Smooth muscle cell (in vitro differentiated cells): ENCODE data around the gene NSD2. TPM values are rescaled to one million over a fixed set of nuclear protein-coding genes. Genes with fewer than 3 reads are reported as not detected.
A peak's percentile ranks its signal among the peaks of the same experiment; 100 is the strongest.

Source experiments
- DNase-seq: peaks from one replicate; lab custom pipeline; 2025; ENCODE audit not compliant: unreplicated experiment; lab: John Stamatoyannopoulos, UW
- H2AFZ ChIP-seq: fragments of 200-600 bp; sonication (generic); 2 replicates; pipeline ENCODE4 v1.6.0; 2016; ENCODE audit warnings: antibody characterized with exemption, low read depth, mild to moderate bottlenecking
- H3F3A ChIP-seq: fragments of 200-600 bp; sonication (generic); 2 replicates; pipeline ENCODE4 v1.6.0; 2017; ENCODE audit warnings: antibody characterized with exemption, low read depth
- H3K27ac ChIP-seq: fragments of 200-600 bp; sonication (generic); 2 replicates; pipeline ENCODE4 v1.5.1; 2016; ENCODE audit warnings: low read depth, mild to moderate bottlenecking
- H3K27me3 ChIP-seq: fragments of 200-600 bp; sonication (generic); 2 replicates; pipeline ENCODE4 v1.6.1; 2016; ENCODE audit warnings: low read depth, mild to moderate bottlenecking
- H3K36me3 ChIP-seq: fragments of 200-600 bp; sonication (generic); 2 replicates; pipeline ENCODE4 v1.5.1; 2016; ENCODE audit warnings: low read depth
- H3K4me1 ChIP-seq: fragments of 200-600 bp; sonication (generic); 2 replicates; pipeline ENCODE4 v1.5.1; 2016; ENCODE audit warnings: low read depth
- H3K4me2 ChIP-seq: fragments of 200-600 bp; sonication (generic); 2 replicates; pipeline ENCODE4 v1.6.0; 2016; ENCODE audit warnings: mild to moderate bottlenecking
- H3K4me3 ChIP-seq: fragments of 200-600 bp; sonication (generic); 2 replicates; pipeline ENCODE4 v1.5.1; 2016; ENCODE audit warnings: mild to moderate bottlenecking
- H3K79me2 ChIP-seq: fragments of 200-600 bp; sonication (generic); 2 replicates; pipeline ENCODE4 v1.6.0; 2016; ENCODE audit warnings: low read depth, mild to moderate bottlenecking
- H3K9ac ChIP-seq: fragments of 200-600 bp; sonication (generic); 2 replicates; pipeline ENCODE4 v1.6.0; 2016; ENCODE audit warnings: low read depth
- H3K9me3 ChIP-seq: fragments of 200-600 bp; sonication (generic); replicated peaks from 2 replicates; pipeline ENCODE4 v1.5.1; 2016; ENCODE audit warnings: low read depth
- H4K20me1 ChIP-seq: fragments of 200-600 bp; sonication (generic); 2 replicates; pipeline ENCODE4 v1.6.0; 2016; ENCODE audit warnings: low read depth
- CTCF ChIP-seq: fragments of 200-600 bp; sonication (generic); IDR thresholded peaks from 2 replicates; pipeline ENCODE4 v1.5.1; 2017; ENCODE audit warnings: borderline replicate concordance, mild to moderate bottlenecking, antibody characterized with exemption; ENCODE audit not compliant: insufficient read depth, poor library complexity, severe bottlenecking
- WGBS: methylation state at CpG from one replicate; pipeline ENCODE4 v1.1.7; 2016; ENCODE audit warnings: low lambda C conversion rate; 5-methylcytosine and 5-hydroxymethylcytosine counted together
- polyA plus RNA-seq: library from polyadenylated mRNA; unstranded; fragments of >200 nt; fragmentation: Nextera tagmentation; extraction: Ambion mirVana; gene quantifications from 2 replicates; pipeline ENCODE4 v1.2.1, GENCODE V29; 2016
- total RNA-seq: library from RNA; depleted of rRNA; stranded (reverse); fragments of >200 nt; gene quantifications from 2 replicates; pipeline ENCODE4 v1.2.3, GENCODE V29; 2014

Gene NSD2
- total and polyA plus RNA-seq, 2 experiments from 2014 or later, result 13.0 to 15.0 TPM

- H3K9me3 ChIP-seq, result no peaks in the 10 kb centered on the region
- TF ChIP-seq CTCF, result no peak
- H3K27me3 ChIP-seq, result no peaks in the 10 kb centered on the region
- H3K4me1 ChIP-seq, result peaks cover 8% of the 10 kb centered on the region
- 96% methylated on average over 16 of the region's 16 CpGs for WGBS
- DNase-seq, result no peak
- H3K79me2 ChIP-seq, result peaks cover 60% of the 10 kb centered on the region
- H3K36me3 ChIP-seq, result no peaks in the 10 kb centered on the region
- H2AFZ ChIP-seq, result no peak overlapping the region
- no peak overlapping the region for H3K4me3 ChIP-seq
- H4K20me1 ChIP-seq, result peaks cover 46% of the 10 kb centered on the region
- H3K4me2 ChIP-seq, result no peak overlapping the region
- no peak overlapping the region for H3K27ac ChIP-seq
- no peaks in the 10 kb centered on the region for H3F3A ChIP-seq
- no peak overlapping the region for H3K9ac ChIP-seq
These were observed 19.4 kb upstream of the NSD2 start for GRCh38 chr4:1851575-1852410.

- Histone ChIP-seq H3K4me1 (peaks cover 8% of the 10 kb centered on the region), H3K4me3 (no peak overlapping the region), H3K27ac (no peak overlapping the region), H2AFZ (no peak overlapping the region), H3K9ac (no peak overlapping the region), H3K27me3 (no peaks in the 10 kb centered on the region), H3F3A (no peaks in the 10 kb centered on the region), H3K9me3 (no peaks in the 10 kb centered on the region), H3K4me2 (no peak overlapping the region), H3K36me3 (no peaks in the 10 kb centered on the region), H3K79me2 (peaks cover 59% of the 10 kb centered on the region), H4K20me1 (peaks cover 46% of the 10 kb centered on the region)
- TF ChIP-seq CTCF, result no peak
- no peak for DNase-seq
- 84% methylated on average over 9 of the region's 9 CpGs for WGBS
These were observed 18.1 kb upstream of the NSD2 start for GRCh38 chr4:1852904-1853623.

- Histone ChIP-seq H4K20me1 (peaks cover 35% of the 10 kb centered on the region), H3F3A (no peaks in the 10 kb centered on the region), H2AFZ (no peak overlapping the region), H3K36me3 (no peaks in the 10 kb centered on the region), H3K4me3 (peak overlapping the region; percentile 84), H3K27ac (no peak overlapping the region), H3K9ac (peak overlapping the region; percentile 39), H3K27me3 (no peaks in the 10 kb centered on the region), H3K79me2 (peaks cover 49% of the 10 kb centered on the region), H3K4me2 (peak overlapping the region; percentile 91), H3K4me1 (peaks cover 8% of the 10 kb centered on the region), H3K9me3 (no peaks in the 10 kb centered on the region)
- DNase-seq, result no peak
- no peak for TF ChIP-seq CTCF
- WGBS, result 76% methylated on average over 1 of the region's 1 CpG
These were observed 16.4 kb upstream of the NSD2 start for GRCh38 chr4:1854752-1855151.
